ENCODE results near the gene LRP11.
"Not testable (repeated sequence)": the region's sequence is repeated elsewhere in the genome, so short reads cannot be mapped to it uniquely, and the experiment has no call there.

LRP11 gene

GRCh38 chr6:149896491-149896890 is 32.3 kb upstream of the LRP11 start:
- no peaks in the 10 kb centered on the region for H3K36me3 ChIP-seq (ENCODE audit: insufficient read depth, low read length)
- no peaks in the 10 kb centered on the region for H3K27me3 ChIP-seq (ENCODE audit: insufficient read depth, low read length, poor library complexity, severe bottlenecking)
- H3K79me2 ChIP-seq (ENCODE audit: insufficient read depth, low read length) = no peaks in the 10 kb centered on the region
- no peaks in the 10 kb centered on the region for H3K9me2 ChIP-seq (replicated peaks; ENCODE audit: low read depth, low read length)
- no peaks in the 10 kb centered on the region for H3K9me3 ChIP-seq (ENCODE audit: insufficient read depth, low read depth, low read length)
- H4K20me1 ChIP-seq (ENCODE audit: insufficient read depth, low read length, poor library complexity, severe bottlenecking) = no peaks in the 10 kb centered on the region
- peak overlapping the region; percentile 51 for H3K9ac ChIP-seq (ENCODE audit: low read depth, low read length, poor library complexity, severe bottlenecking)
- H2AFZ ChIP-seq (ENCODE audit: low read length) = 0 out of 2 replicates have a peak overlapping the region, but pooled peaks have one; percentile 19
- peak overlapping the region; percentile 63 for H3K4me2 ChIP-seq (ENCODE audit: low read depth, low read length, poor library complexity, severe bottlenecking)
- H3K4me3 ChIP-seq (ENCODE audit: low read length, poor library complexity, severe bottlenecking) = no peak overlapping the region
- no peak for TF ChIP-seq CTCF (conservative IDR thresholded peaks at IDR 0.05; ENCODE audit: low read length)
- TF ChIP-seq EZH2phosphoT487 (IDR thresholded peaks at IDR 0.05; ENCODE audit: borderline replicate concordance) = no peak
- no peaks in the 10 kb centered on the region; the same call in 1 of the 2 replicates for H3F3A ChIP-seq (ENCODE audit: low read depth)
- H3K4me1 ChIP-seq (ENCODE audit: insufficient read depth, low read length, poor library complexity, severe bottlenecking) = peaks cover 36% of the 10 kb centered on the region

GRCh38 chr6:149895833-149896271 is 31.7 kb upstream of the LRP11 start:
- no peaks in the 10 kb centered on the region for H3K36me3 ChIP-seq (ENCODE audit: insufficient read depth, low read length)
- peak overlapping the region; percentile 32 for H3K4me3 ChIP-seq (ENCODE audit: low read length, poor library complexity, severe bottlenecking)
- peak overlapping the region; percentile 51 for H3K9ac ChIP-seq (ENCODE audit: low read depth, low read length, poor library complexity, severe bottlenecking)
- H3K4me1 ChIP-seq (ENCODE audit: insufficient read depth, low read length, poor library complexity, severe bottlenecking) = peaks cover 42% of the 10 kb centered on the region
- no peaks in the 10 kb centered on the region for H4K20me1 ChIP-seq (ENCODE audit: insufficient read depth, low read length, poor library complexity, severe bottlenecking)
- peak overlapping the region; percentile 38 for H2AFZ ChIP-seq (ENCODE audit: low read length)
- TF ChIP-seq EZH2phosphoT487 (IDR thresholded peaks at IDR 0.05; ENCODE audit: borderline replicate concordance) (no peak), CTCF (conservative IDR thresholded peaks at IDR 0.05; ENCODE audit: low read length) (no peak)
- H3K9me2 ChIP-seq (replicated peaks; ENCODE audit: low read depth, low read length) = no peaks in the 10 kb centered on the region
- peak overlapping the region; percentile 63 for H3K4me2 ChIP-seq (ENCODE audit: low read depth, low read length, poor library complexity, severe bottlenecking)
- no peaks in the 10 kb centered on the region for H3K9me3 ChIP-seq (ENCODE audit: insufficient read depth, low read depth, low read length)
- no peaks in the 10 kb centered on the region for H3K79me2 ChIP-seq (ENCODE audit: insufficient read depth, low read length)
- H3K27me3 ChIP-seq (ENCODE audit: insufficient read depth, low read length, poor library complexity, severe bottlenecking) = no peaks in the 10 kb centered on the region
- H3F3A ChIP-seq (ENCODE audit: low read depth) = no peaks in the 10 kb centered on the region; the same call in 1 of the 2 replicates

- H3K9ac ChIP-seq (ENCODE audit: low read depth, low read length, poor library complexity, severe bottlenecking) = peak overlapping the region; percentile 51
- H3K4me3 ChIP-seq (ENCODE audit: low read length, poor library complexity, severe bottlenecking) = peak overlapping the region; percentile 32
- H4K20me1 ChIP-seq (ENCODE audit: insufficient read depth, low read length, poor library complexity, severe bottlenecking) = no peaks in the 10 kb centered on the region
- peak overlapping the region; percentile 25; the same call in 1 of the 2 replicates for H2AFZ ChIP-seq (ENCODE audit: low read length)
- TF ChIP-seq EZH2phosphoT487 (IDR thresholded peaks at IDR 0.05; ENCODE audit: borderline replicate concordance) (no peak), CTCF (conservative IDR thresholded peaks at IDR 0.05; ENCODE audit: low read length) (no peak)
- no peaks in the 10 kb centered on the region; the same call in 1 of the 2 replicates for H3F3A ChIP-seq (ENCODE audit: low read depth)
- peak overlapping the region; percentile 63 for H3K4me2 ChIP-seq (ENCODE audit: low read depth, low read length, poor library complexity, severe bottlenecking)
- no peaks in the 10 kb centered on the region for H3K79me2 ChIP-seq (ENCODE audit: insufficient read depth, low read length)
- H3K36me3 ChIP-seq (ENCODE audit: insufficient read depth, low read length) = no peaks in the 10 kb centered on the region
- no peaks in the 10 kb centered on the region for H3K27me3 ChIP-seq (ENCODE audit: insufficient read depth, low read length, poor library complexity, severe bottlenecking)
- H3K9me2 ChIP-seq (replicated peaks; ENCODE audit: low read depth, low read length) = no peaks in the 10 kb centered on the region
- H3K4me1 ChIP-seq (ENCODE audit: insufficient read depth, low read length, poor library complexity, severe bottlenecking) = peaks cover 47% of the 10 kb centered on the region
- no peaks in the 10 kb centered on the region for H3K9me3 ChIP-seq (ENCODE audit: insufficient read depth, low read depth, low read length)
These were observed 31.0 kb upstream of the LRP11 start for GRCh38 chr6:149895048-149895590.

GRCh38 chr6:149891864-149892263 is 27.7 kb upstream of the LRP11 start:
- not testable (repeated sequence) for H3K36me3 ChIP-seq (ENCODE audit: insufficient read depth, low read length); H3K9me3 ChIP-seq (ENCODE audit: insufficient read depth, low read depth, low read length); H3K9ac ChIP-seq (ENCODE audit: low read depth, low read length, poor library complexity, severe bottlenecking); H3F3A ChIP-seq (ENCODE audit: low read depth); H3K4me3 ChIP-seq (ENCODE audit: low read length, poor library complexity, severe bottlenecking); H3K9me2 ChIP-seq (replicated peaks; ENCODE audit: low read depth, low read length); H3K27me3 ChIP-seq (ENCODE audit: insufficient read depth, low read length, poor library complexity, severe bottlenecking); H4K20me1 ChIP-seq (ENCODE audit: insufficient read depth, low read length, poor library complexity, severe bottlenecking); H3K79me2 ChIP-seq (ENCODE audit: insufficient read depth, low read length); H2AFZ ChIP-seq (ENCODE audit: low read length)
- peaks cover 54% of the 10 kb centered on the region for H3K4me1 ChIP-seq (ENCODE audit: insufficient read depth, low read length, poor library complexity, severe bottlenecking)
- peak overlapping the region; percentile 39 for H3K4me2 ChIP-seq (ENCODE audit: low read depth, low read length, poor library complexity, severe bottlenecking)
